Activated CD8-positive, alpha-beta memory T cell treated with anti-CD3 and anti-CD28 coated beads, Interleukin-2, amount 50 U/mL, for 1 hour (primary cell): ENCODE data around the gene NUDT2.

Source experiments
- DNase-seq: peaks from one replicate; pipeline ENCODE4 v3.0.0-alpha.2; 2020; ENCODE audit errors: extremely low read depth

The NUDT2 gene

GRCh38 chr9:34385561-34386230 is 56.3 kb downstream of the NUDT2 start:
- DNase-seq: no peak

- no peak for DNase-seq
These were observed 57.3 kb downstream of the NUDT2 start for GRCh38 chr9:34386656-34387055.

GRCh38 chr9:34387239-34387638 is 57.9 kb downstream of the NUDT2 start:
- DNase-seq: no peak

- DNase-seq: no peak
These were observed 63.1 kb downstream of the NUDT2 start for GRCh38 chr9:34392511-34392910.
